WERI-Rb-1 (cell line): ENCODE results near the gene EZH2.

Experiments
- DNase-seq: peaks from one replicate; pipeline ENCODE4 v3.0.0-alpha.2; 2020
- H3K27ac ChIP-seq: fragments of 250-450 bp; sonication (Bioruptor Pico); 2 replicates; pipeline ENCODE4 v1.5.1; 2020; ENCODE audit warnings: mild to moderate bottlenecking, moderate library complexity
- H3K27me3 ChIP-seq: fragments of 250-450 bp; sonication (Bioruptor Pico); 2 replicates; pipeline ENCODE4 v1.5.1; 2021; ENCODE audit warnings: mild to moderate bottlenecking, low read depth, moderate library complexity; ENCODE audit not compliant: insufficient read depth, severe bottlenecking
- H3K36me3 ChIP-seq: fragments of 250-450 bp; sonication (Bioruptor Pico); 2 replicates; pipeline ENCODE4 v1.5.1; 2020; ENCODE audit warnings: mild to moderate bottlenecking, moderate library complexity
- H3K4me3 ChIP-seq: 2 replicates; pipeline ENCODE4 v1.5.1; 2011; ENCODE audit warnings: low read depth, mild to moderate bottlenecking, control low read depth, low read length
- H3K9me3 ChIP-seq: fragments of 250-450 bp; sonication (Bioruptor Pico); 2 replicates; pipeline ENCODE4 v1.5.1; 2021; ENCODE audit warnings: mild to moderate bottlenecking, moderate library complexity; ENCODE audit not compliant: severe bottlenecking
- CTCF ChIP-seq: IDR thresholded peaks from 2 replicates; pipeline ENCODE4 v1.5.1; 2011; ENCODE audit warnings: low read depth, mild to moderate bottlenecking, control low read depth, inconsistent platforms, low read length

Gene EZH2

GRCh38 chr7:148830897-148831692 lies 53.0 kb downstream of the EZH2 start:
- Histone ChIP-seq H3K9me3 (no peaks in the 10 kb centered on the region), H3K27me3 (no peaks in the 10 kb centered on the region), H3K27ac (no peak overlapping the region), H3K4me3 (no peak overlapping the region), H3K36me3 (peaks cover 91% of the 10 kb centered on the region)
- no peak for TF ChIP-seq CTCF
- no peak for DNase-seq

GRCh38 chr7:148828965-148829364 lies 55.1 kb downstream of the EZH2 start:
- no peak for TF ChIP-seq CTCF
- DNase-seq: no peak
- H3K4me3 ChIP-seq: no peak overlapping the region
- H3K9me3 ChIP-seq: no peaks in the 10 kb centered on the region
- H3K27me3 ChIP-seq: no peaks in the 10 kb centered on the region
- H3K36me3 ChIP-seq: peaks cover 93% of the 10 kb centered on the region
- H3K27ac ChIP-seq: no peak overlapping the region

GRCh38 chr7:148825338-148825737 lies 58.8 kb downstream of the EZH2 start:
- Histone ChIP-seq H3K36me3 (peaks cover 77% of the 10 kb centered on the region), H3K4me3 (no peak overlapping the region), H3K27ac (no peak overlapping the region), H3K27me3 (no peaks in the 10 kb centered on the region), H3K9me3 (no peaks in the 10 kb centered on the region)
- TF ChIP-seq CTCF: no peak
- DNase-seq: no peak

- H3K27me3 ChIP-seq: no peaks in the 10 kb centered on the region
- TF ChIP-seq CTCF: no peak
- no peak overlapping the region for H3K4me3 ChIP-seq
- no peaks in the 10 kb centered on the region for H3K9me3 ChIP-seq
- peaks cover 77% of the 10 kb centered on the region for H3K36me3 ChIP-seq
- no peak for DNase-seq
- H3K27ac ChIP-seq: no peak overlapping the region
These were observed 59.2 kb downstream of the EZH2 start for GRCh38 chr7:148824864-148825263.

- TF ChIP-seq CTCF: no peak
- H3K27ac ChIP-seq: no peak overlapping the region
- no peak for DNase-seq
- no peak overlapping the region for H3K4me3 ChIP-seq
- H3K27me3 ChIP-seq: no peaks in the 10 kb centered on the region
- H3K9me3 ChIP-seq: no peaks in the 10 kb centered on the region
- peaks cover 80% of the 10 kb centered on the region for H3K36me3 ChIP-seq
These were observed 62.7 kb downstream of the EZH2 start for GRCh38 chr7:148821422-148821821.
